Chondrocyte (in vitro differentiated cells): ENCODE data around the gene LAMB3. TPM values are rescaled to one million over a fixed set of nuclear protein-coding genes. Genes with fewer than 3 reads are reported as not detected.
A peak's percentile ranks its signal among the peaks of the same experiment; 100 is the strongest.

Source experiments
- DNase-seq: peaks from one replicate; pipeline ENCODE4 v3.0.0; 2021; ENCODE audit warnings: mixed read lengths, low spot score
- H3K27ac Mint-ChIP-seq: one replicate; pipeline ENCODE4 v1.8.0; 2021; ENCODE audit warnings: mild to moderate bottlenecking, moderate library complexity, mixed read lengths; ENCODE audit not compliant: unreplicated experiment
- H3K27me3 Mint-ChIP-seq: 2 replicates; pipeline ENCODE4 v1.8.0; 2021; ENCODE audit warnings: low read depth, mixed read lengths
- H3K36me3 Mint-ChIP-seq: 2 replicates; pipeline ENCODE4 v1.8.0; 2021; ENCODE audit warnings: low read depth, mixed read lengths
- H3K4me1 Mint-ChIP-seq: 2 replicates; pipeline ENCODE4 v1.8.0; 2021; ENCODE audit warnings: low read depth, mild to moderate bottlenecking, mixed read lengths
- H3K4me3 Mint-ChIP-seq: one replicate; pipeline ENCODE4 v1.8.0; 2021; ENCODE audit warnings: mild to moderate bottlenecking, moderate library complexity, mixed read lengths; ENCODE audit not compliant: unreplicated experiment
- H3K9me3 Mint-ChIP-seq: 2 replicates; pipeline ENCODE4 v1.8.0; 2021; ENCODE audit warnings: low read depth, mixed read lengths
- CTCF ChIP-seq: fragments of 200-600 bp; sonication (generic); IDR thresholded peaks from 2 replicates; pipeline ENCODE4 v1.5.0; 2021; ENCODE audit warnings: antibody characterized with exemption, mild to moderate bottlenecking, moderate library complexity
- total RNA-seq: library from RNA; stranded (reverse); gene quantifications from 3 replicates; pipeline ENCODE4 v1.2.1, GENCODE V29; 2021

The LAMB3 gene
- total RNA-seq, 1 donor from 2014 or later = 6.3 TPM

GRCh38 chr1:209590405-209590804 is 61.8 kb downstream of the LAMB3 start:
- DNase-seq = no peak
- peak; percentile 56 for TF ChIP-seq CTCF
- no peaks in the 10 kb centered on the region for H3K9me3 Mint-ChIP-seq
- H3K4me3 Mint-ChIP-seq = no peak overlapping the region
- H3K27me3 Mint-ChIP-seq = peaks cover 37% of the 10 kb centered on the region
- H3K36me3 Mint-ChIP-seq = no peaks in the 10 kb centered on the region
- H3K27ac Mint-ChIP-seq = no peak overlapping the region
- H3K4me1 Mint-ChIP-seq = no peaks in the 10 kb centered on the region

- Mint-ChIP-seq H3K27ac (no peak overlapping the region), H3K4me1 (no peaks in the 10 kb centered on the region), H3K9me3 (no peaks in the 10 kb centered on the region), H3K36me3 (no peaks in the 10 kb centered on the region), H3K4me3 (no peak overlapping the region), H3K27me3 (peaks cover 32% of the 10 kb centered on the region)
- TF ChIP-seq CTCF = no peak
- no peak for DNase-seq
Measured at GRCh38 chr1:209589863-209590262, 62.4 kb downstream of the LAMB3 start.

- no peak overlapping the region for H3K27ac Mint-ChIP-seq
- no peak for TF ChIP-seq CTCF
- H3K9me3 Mint-ChIP-seq = no peaks in the 10 kb centered on the region
- H3K4me1 Mint-ChIP-seq = no peaks in the 10 kb centered on the region
- H3K4me3 Mint-ChIP-seq = no peak overlapping the region
- H3K27me3 Mint-ChIP-seq = peaks cover 30% of the 10 kb centered on the region
- H3K36me3 Mint-ChIP-seq = no peaks in the 10 kb centered on the region
- no peak for DNase-seq
Measured at GRCh38 chr1:209589440-209589839, 62.8 kb downstream of the LAMB3 start.

GRCh38 chr1:209587789-209588188 is 64.4 kb downstream of the LAMB3 start:
- TF ChIP-seq CTCF = no peak
- no peaks in the 10 kb centered on the region for H3K9me3 Mint-ChIP-seq
- no peaks in the 10 kb centered on the region for H3K4me1 Mint-ChIP-seq
- H3K27me3 Mint-ChIP-seq = peaks cover 20% of the 10 kb centered on the region
- no peak overlapping the region for H3K27ac Mint-ChIP-seq
- DNase-seq = no peak
- H3K4me3 Mint-ChIP-seq = no peak overlapping the region
- H3K36me3 Mint-ChIP-seq = no peaks in the 10 kb centered on the region

- Mint-ChIP-seq H3K4me3 (no peak overlapping the region), H3K27ac (no peak overlapping the region)
Measured at GRCh38 chr1:209586221-209586740, 65.9 kb downstream of the LAMB3 start.

More at GRCh38 chr1:209586221-209586740, 65.9 kb downstream of the LAMB3 start:
- Mint-ChIP-seq H3K27me3 (peaks cover 15% of the 10 kb centered on the region), H3K9me3 (no peaks in the 10 kb centered on the region), H3K36me3 (no peaks in the 10 kb centered on the region), H3K4me1 (no peaks in the 10 kb centered on the region)
- DNase-seq = no peak
- no peak for TF ChIP-seq CTCF
